ENCODE measurements around the gene ARHGEF40.
"Not testable (repeated sequence)": the region's sequence is repeated elsewhere in the genome, so short reads cannot be mapped to it uniquely, and the experiment has no call there.

The ARHGEF40 gene

GRCh38 chr14:21039585-21040369 is 30.3 kb upstream of the ARHGEF40 start:
- DNase-seq (ENCODE audit: low read depth in 2 of 2, low spot score in 1 of 2): no peak

- no peak for DNase-seq (ENCODE audit: low read depth in 2 of 2, low spot score in 1 of 2)
Measured at GRCh38 chr14:21040370-21040925, 29.7 kb upstream of the ARHGEF40 start.

- DNase-seq (ENCODE audit: low read depth in 2 of 2, low spot score in 1 of 2): not testable (repeated sequence)
Measured at GRCh38 chr14:21040941-21041340, 29.2 kb upstream of the ARHGEF40 start.

GRCh38 chr14:21041676-21042433 is 28.2 kb upstream of the ARHGEF40 start, which contains the start of gene RNASE7:
Gene RNASE7, plus strand, starts transcription at chr14:21042362. Its CDS starts 631 bp downstream, at chr14:21042993.
- no peak for DNase-seq (ENCODE audit: low read depth in 2 of 2, low spot score in 1 of 2)

GRCh38 chr14:21042918-21043317 is 27.2 kb upstream of the ARHGEF40 start:
- no peak for DNase-seq (ENCODE audit: low read depth in 2 of 2, low spot score in 1 of 2)

GRCh38 chr14:21043387-21043973 is 26.6 kb upstream of the ARHGEF40 start:
- DNase-seq (ENCODE audit: low read depth in 2 of 2, low spot score in 1 of 2): no peak

- no peak for DNase-seq (ENCODE audit: low read depth in 2 of 2, low spot score in 1 of 2)
Measured at GRCh38 chr14:21043974-21044618, 26.0 kb upstream of the ARHGEF40 start.

GRCh38 chr14:21047378-21047781 is 22.7 kb upstream of the ARHGEF40 start:
- no peak for DNase-seq (ENCODE audit: low read depth in 2 of 2, low spot score in 1 of 2)

- no peak for DNase-seq (ENCODE audit: low read depth in 2 of 2, low spot score in 1 of 2)
Measured at GRCh38 chr14:21048638-21049037, 21.5 kb upstream of the ARHGEF40 start.

- no peak for DNase-seq (ENCODE audit: low read depth in 2 of 2, low spot score in 1 of 2)
Measured at GRCh38 chr14:21049271-21049673, 20.8 kb upstream of the ARHGEF40 start.

GRCh38 chr14:21050597-21050996 is 19.5 kb upstream of the ARHGEF40 start:
- DNase-seq (ENCODE audit: low read depth in 2 of 2, low spot score in 1 of 2): no peak

- no peak for DNase-seq (ENCODE audit: low read depth in 2 of 2, low spot score in 1 of 2)
Measured at GRCh38 chr14:21053184-21054122, 16.7 kb upstream of the ARHGEF40 start.

- no peak for DNase-seq (ENCODE audit: low read depth in 2 of 2, low spot score in 1 of 2)
Measured at GRCh38 chr14:21054123-21054767, 15.9 kb upstream of the ARHGEF40 start.

GRCh38 chr14:21054768-21055145 is 15.3 kb upstream of the ARHGEF40 start:
- DNase-seq (ENCODE audit: low read depth in 2 of 2, low spot score in 1 of 2): no peak

GRCh38 chr14:21055432-21056117 is 14.5 kb upstream of the ARHGEF40 start:
- no peak for DNase-seq (ENCODE audit: low read depth in 2 of 2, low spot score in 1 of 2)

GRCh38 chr14:21056520-21057163 is 13.5 kb upstream of the ARHGEF40 start:
- no peak for DNase-seq (ENCODE audit: low read depth in 2 of 2, low spot score in 1 of 2)

- DNase-seq (ENCODE audit: low read depth in 2 of 2, low spot score in 1 of 2): no peak
Measured at GRCh38 chr14:21057803-21058675, 12.1 kb upstream of the ARHGEF40 start, which contains the start of gene RNASE8. Gene RNASE8, plus strand, starts transcription at chr14:21057822. Its CDS starts 71 bp downstream, at chr14:21057893.
